Pancreas (tissue), 10 donors: ENCODE data around the gene RBM38. TPM values are rescaled to one million over a fixed set of nuclear protein-coding genes. Genes with fewer than 3 reads are reported as not detected.
"Not testable (repeated sequence)": the region's sequence is repeated elsewhere in the genome, so short reads cannot be mapped to it uniquely, and the experiment has no call there.

ENCODE experiments used
- ATAC-seq, 4 donors: fragments of 200-7000 bp; cut with Tn5 transposase; one replicate each; pipeline versions ENCODE4 v1.8.0 to v1.9.1; 2020; ENCODE audit warnings: mild to moderate bottlenecking in 4 of 4, moderate library complexity in 4 of 4
- DNase-seq, 6 donors: peaks; one replicate each; pipeline ENCODE4 v3.0.0-alpha.2; 2020
- FAIRE-seq: peaks from 2 replicates; lab custom pipeline; 2012; peaks lifted over from hg19 to GRCh38; lab: Jason Lieb, UNC
- H3K27ac ChIP-seq, 4 donors: fragments of 200-600 bp; sonication (generic); 1 replicate in 3 of 4; 2 replicates in 1 of 4; pipeline versions ENCODE4 v1.5.0 to v1.8.0; 2020
- H3K27me3 ChIP-seq, 4 donors: fragments of 200-600 bp; one replicate each; pipeline ENCODE4 v1.8.0; 2021
- H3K36me3 ChIP-seq, 3 donors: fragments of 200-600 bp; sonication (generic) in 1 of 3; one replicate each; pipeline versions ENCODE4 v1.5.0 to v1.8.0; 2020 to 2021
- H3K4me1 ChIP-seq, 3 donors: fragments of 200-600 bp; one replicate each; pipeline ENCODE4 v1.8.0; 2021
- H3K4me3 ChIP-seq, 4 donors: fragments of 200-600 bp; sonication (generic) in 2 of 4; one replicate each; pipeline versions ENCODE4 v1.5.0 to v1.8.0; 2020 to 2021
- H3K9me3 ChIP-seq, 4 donors: fragments of 200-600 bp; one replicate each; pipeline ENCODE4 v1.8.0; 2021
- WGBS, 2 donors: extraction: QIAGEN DNeasy Blood & Tissue Kit; methylation state at CpG; one replicate each; pipeline ENCODE4 v1.1.7; 2013; 5-methylcytosine and 5-hydroxymethylcytosine counted together
- intact Hi-C, 3 donors: fragments of 100-400 bp; cut with DNase I; formaldehyde crosslinking; loops; one replicate each; pipeline versions ENCODE4 v1.11.1 to v1.14.2; 2022
- polyA plus RNA-seq, 2 donors: library from polyadenylated mRNA; stranded (reverse); fragments of 200-250 nt; gene quantifications; one replicate each; pipeline ENCODE4 v1.2.3, GENCODE V29; 2013
- total RNA-seq, 6 donors: library from RNA; stranded (reverse); fragmentation: NEBNext Ultra II Directional in 4 of 6; extraction: Animal tissue kit (Norgen Biotek cat#: 25700) in 4 of 6; gene quantifications; one replicate each; pipeline versions ENCODE4 v1.2.1 to v1.2.4, GENCODE V29; 2021 to 2023
- TF ChIP-seq, protein P1 (sequence below), 4 donors: fragments of 200-600 bp; sonication (generic) in 3 of 4; IDR thresholded peaks; one replicate each; pipeline versions ENCODE4 v1.5.0 to v1.8.0; 2021; ENCODE audit warnings: antibody characterized with exemption in 4 of 4
- donor health status: healthy with polysubstance abuse.
- donor health status: DM: no; HTN: no; CAD: no; lungs with moderate emphysema.
- donor health status: DM: no; HTN: no; CAD: no.
- donor health status: control.
- donor health status: control.
- donor health status: Bipolar disorder and iron deficiency.
- donor health status: DM: yes; HTN: yes; CAD: no.
- donor health status: DM: no; HTN: no; CAD: no.
- donor health status: DM: no; HTN: no; CAD: no.
- donor health status: DM: yes; HTN: yes; CAD: no.

RBM38 gene
- total and polyA plus RNA-seq, 8 donors: 3.9 to 13.1 (median 6.2) TPM

DNA sequence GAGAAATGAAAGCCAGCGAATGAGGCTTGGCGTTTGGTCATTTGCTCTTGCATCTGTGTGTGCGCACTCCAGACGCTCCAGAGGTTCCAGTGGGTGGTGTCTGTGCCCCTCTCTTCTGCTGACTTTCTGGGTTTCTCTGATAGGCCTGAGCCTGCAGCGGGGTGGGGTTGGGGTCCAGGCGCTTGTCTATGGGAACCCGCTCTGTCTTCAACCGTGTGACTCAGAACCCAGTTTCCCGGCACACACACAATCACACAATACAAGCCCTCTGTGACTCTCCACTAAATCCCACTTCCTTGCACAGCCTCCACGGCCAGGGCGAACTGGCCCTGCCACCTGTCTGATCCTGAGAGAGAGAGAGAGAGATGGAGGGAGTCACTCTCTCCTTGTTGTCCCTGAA is 24.6 kb downstream of the RBM38 start:
- no peak overlapping the region for H3K4me3 ChIP-seq
- no peaks in the 10 kb centered on the region for H3K27me3 ChIP-seq
- no peaks in the 10 kb centered on the region for H3K9me3 ChIP-seq
- 86 to 93% methylated on average over 11 of the region's 11 CpGs for WGBS, 2 donors
- TF ChIP-seq, protein P1, sequence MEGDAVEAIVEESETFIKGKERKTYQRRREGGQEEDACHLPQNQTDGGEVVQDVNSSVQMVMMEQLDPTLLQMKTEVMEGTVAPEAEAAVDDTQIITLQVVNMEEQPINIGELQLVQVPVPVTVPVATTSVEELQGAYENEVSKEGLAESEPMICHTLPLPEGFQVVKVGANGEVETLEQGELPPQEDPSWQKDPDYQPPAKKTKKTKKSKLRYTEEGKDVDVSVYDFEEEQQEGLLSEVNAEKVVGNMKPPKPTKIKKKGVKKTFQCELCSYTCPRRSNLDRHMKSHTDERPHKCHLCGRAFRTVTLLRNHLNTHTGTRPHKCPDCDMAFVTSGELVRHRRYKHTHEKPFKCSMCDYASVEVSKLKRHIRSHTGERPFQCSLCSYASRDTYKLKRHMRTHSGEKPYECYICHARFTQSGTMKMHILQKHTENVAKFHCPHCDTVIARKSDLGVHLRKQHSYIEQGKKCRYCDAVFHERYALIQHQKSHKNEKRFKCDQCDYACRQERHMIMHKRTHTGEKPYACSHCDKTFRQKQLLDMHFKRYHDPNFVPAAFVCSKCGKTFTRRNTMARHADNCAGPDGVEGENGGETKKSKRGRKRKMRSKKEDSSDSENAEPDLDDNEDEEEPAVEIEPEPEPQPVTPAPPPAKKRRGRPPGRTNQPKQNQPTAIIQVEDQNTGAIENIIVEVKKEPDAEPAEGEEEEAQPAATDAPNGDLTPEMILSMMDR (IDR thresholded peaks at IDR 0.05): no peak
- DNase-seq (no peak), FAIRE-seq (no peak), ATAC-seq (no peak)
- intact Hi-C loops: no loop called here
- H3K36me3 ChIP-seq: no peaks in the 10 kb centered on the region
- no peak overlapping the region for H3K27ac ChIP-seq
- H3K4me1 ChIP-seq: no peaks in the 10 kb centered on the region

DNA sequence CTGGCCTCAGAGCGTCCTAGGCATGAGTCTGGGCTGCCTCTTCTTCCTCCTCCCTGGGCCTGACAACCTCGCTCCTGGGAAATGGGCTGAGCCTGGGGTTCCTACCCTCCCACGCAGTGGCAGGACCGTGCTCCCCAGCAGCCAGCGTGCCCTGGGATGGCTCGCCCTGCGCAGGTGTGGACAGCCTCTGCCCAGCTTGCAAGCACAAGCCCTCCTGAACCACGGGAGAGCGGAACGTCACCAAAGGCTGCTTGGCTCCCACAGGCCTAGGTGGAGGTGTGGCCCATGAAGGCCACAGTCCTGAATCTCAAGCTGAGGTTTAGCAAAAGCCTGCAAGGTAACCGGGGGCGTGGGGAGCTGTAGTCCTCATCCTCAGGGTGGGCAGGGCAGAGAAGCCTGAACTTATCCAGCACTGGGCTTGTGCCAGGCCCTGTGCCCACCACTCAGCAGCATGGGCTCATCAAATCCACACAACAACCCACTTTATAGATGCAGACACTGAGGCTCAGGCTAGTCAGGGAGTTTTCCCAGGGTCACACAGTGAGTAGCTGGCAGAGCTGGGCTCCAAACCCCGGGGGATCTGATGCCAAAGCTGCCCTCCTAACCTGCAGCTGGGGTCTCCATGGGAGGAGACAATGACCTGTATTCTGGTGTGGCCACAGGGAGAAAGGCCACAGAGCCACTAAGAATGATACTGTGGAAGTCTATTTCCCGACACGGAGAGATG is 25.3 kb downstream of the RBM38 start:
- ATAC-seq (no peak), DNase-seq (peak in 2 of 6 donors; percentile 5 to 53), FAIRE-seq (no peak)
- 82 to 92% methylated on average over 15 of the region's 15 CpGs for WGBS, 2 donors
- H3K4me3 ChIP-seq: no peak overlapping the region
- intact Hi-C loops: no loop called here
- no peaks in the 10 kb centered on the region for H3K9me3 ChIP-seq
- H3K27me3 ChIP-seq: no peaks in the 10 kb centered on the region
- H3K4me1 ChIP-seq: no peaks in the 10 kb centered on the region
- TF ChIP-seq, protein P1 (IDR thresholded peaks at IDR 0.05): no peak
- H3K27ac ChIP-seq: no peak overlapping the region
- no peaks in the 10 kb centered on the region for H3K36me3 ChIP-seq

DNA sequence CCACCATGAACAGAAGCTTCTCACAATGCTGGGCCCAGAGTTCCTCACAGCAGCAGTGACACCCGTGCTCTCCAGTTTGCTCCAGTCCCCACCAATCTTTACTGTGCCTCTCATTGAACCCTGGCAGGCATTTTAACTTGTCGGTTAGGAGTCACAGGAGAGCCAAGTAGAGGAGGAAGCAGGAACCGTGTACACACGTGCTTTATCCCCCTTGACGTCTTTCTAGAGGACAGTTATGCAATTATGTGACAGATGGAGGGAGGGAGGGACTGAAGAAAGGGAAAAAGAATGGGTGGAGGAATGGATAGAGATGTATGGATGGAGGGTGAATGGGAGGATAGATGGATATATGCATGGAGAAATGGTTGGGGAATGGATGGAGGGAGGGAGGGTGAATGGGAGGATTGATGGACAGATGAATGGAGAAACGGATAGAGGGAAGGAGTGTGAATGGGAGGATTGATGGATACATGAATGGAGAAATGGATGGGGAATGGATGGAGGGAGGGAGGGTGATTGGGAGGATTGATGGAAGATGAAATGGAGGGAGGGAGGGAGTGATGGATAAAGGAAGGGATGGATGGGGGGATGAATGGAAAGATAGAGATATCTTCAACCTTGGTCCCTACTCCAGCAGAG is 26.0 kb downstream of the RBM38 start:
- intact Hi-C loops: no loop called here
- FAIRE-seq: no peak
- Histone ChIP-seq H3K27ac (no peak overlapping the region), H3K36me3 (no peaks in the 10 kb centered on the region), H3K9me3 (no peaks in the 10 kb centered on the region), H3K4me3 (no peak overlapping the region), H3K27me3 (no peaks in the 10 kb centered on the region), H3K4me1 (no peaks in the 10 kb centered on the region)
- no peak for DNase-seq
- 32 to 33% methylated on average over 6 of the region's 6 CpGs for WGBS, 2 donors
- no peak for ATAC-seq
- TF ChIP-seq, protein P1 (IDR thresholded peaks at IDR 0.05): no peak

DNA sequence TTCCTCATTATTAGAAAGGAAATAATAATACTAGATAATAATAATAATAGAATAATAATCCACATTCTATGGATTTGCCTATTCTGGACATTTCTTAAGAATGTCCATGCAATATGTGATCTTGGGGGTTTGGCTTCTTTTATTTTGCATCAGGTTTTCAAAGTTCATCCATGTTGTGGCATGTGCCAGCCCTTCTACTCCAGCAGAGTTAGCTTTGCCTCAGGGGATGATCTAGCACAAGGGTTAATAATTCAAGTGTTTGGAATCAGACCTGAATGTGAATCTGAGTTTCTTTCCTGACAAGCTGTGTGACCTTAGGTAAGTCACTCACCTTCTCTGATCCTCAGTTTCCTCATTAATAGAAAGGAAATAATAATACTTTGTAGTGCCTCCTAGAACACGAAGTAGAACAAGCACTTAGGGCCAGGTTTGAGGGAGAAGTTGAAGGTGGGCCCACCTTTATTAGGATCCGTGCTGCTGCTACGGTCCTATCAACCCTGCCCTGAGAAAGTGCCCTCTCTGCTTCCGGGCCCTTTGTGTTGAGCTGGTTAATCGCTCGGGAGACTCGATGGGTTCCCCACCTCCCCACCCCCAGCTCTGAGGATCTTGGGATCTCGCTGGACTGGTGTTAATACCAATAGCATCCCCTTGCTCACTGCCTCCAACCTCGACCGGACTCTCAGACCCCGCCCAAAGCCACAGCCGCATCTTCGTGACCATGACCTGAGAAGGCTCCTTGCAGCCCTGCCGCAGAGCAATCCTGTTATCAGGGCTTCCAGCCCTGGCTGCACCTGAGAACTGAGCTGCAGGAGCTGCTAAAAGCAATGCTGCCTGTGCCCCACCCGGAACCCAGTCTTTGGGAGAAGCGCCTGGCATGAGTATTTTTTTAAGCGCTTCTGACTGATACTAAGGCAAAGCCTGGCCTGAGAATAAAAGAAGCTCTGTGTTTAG is 26.9 kb downstream of the RBM38 start:
- no peak for ATAC-seq
- 33 to 46% methylated on average over 17 of the region's 17 CpGs for whole genome bisulfite sequencing, 2 donors

DNA sequence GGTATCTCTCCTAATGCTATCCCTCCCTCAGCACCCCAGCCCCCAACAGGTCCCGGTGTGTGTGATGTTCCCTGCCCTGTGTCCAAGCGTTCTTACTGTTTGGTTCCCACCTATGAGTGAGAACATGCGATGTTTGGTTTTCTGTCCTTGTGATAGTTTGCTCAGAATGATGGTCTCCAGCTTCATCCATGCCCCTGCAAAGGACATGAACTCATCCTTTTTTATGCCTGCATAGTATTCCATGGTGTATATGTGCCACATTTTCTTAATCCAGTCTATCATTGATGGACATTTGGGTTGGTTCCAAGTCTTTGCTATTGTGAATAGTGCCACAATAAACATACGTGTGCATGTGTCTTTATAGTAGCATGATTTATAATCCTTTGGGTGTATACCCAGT is 28.3 kb downstream of the RBM38 start:
- DNase-seq, intact Hi-C loops: not testable (repeated sequence)
- WGBS, 2 donors: 81 to 91% methylated on average over 3 of the region's 4 CpGs

More for the DNA sequence above, 26.9 kb downstream of the RBM38 start:
- Histone ChIP-seq H3K36me3 (no peaks in the 10 kb centered on the region), H3K4me1 (no peaks in the 10 kb centered on the region), H3K9me3 (no peaks in the 10 kb centered on the region), H3K27ac (no peak overlapping the region), H3K27me3 (no peaks in the 10 kb centered on the region), H3K4me3 (no peak overlapping the region)
- FAIRE-seq: no peak
- intact Hi-C loops: no loop called here
- TF ChIP-seq, protein P1 (IDR thresholded peaks at IDR 0.05): no peak
- peak in 2 of 6 donors; percentile 6 to 27 for DNase-seq

More for the DNA sequence above, 28.3 kb downstream of the RBM38 start:
- not testable (repeated sequence) for H3K4me3 ChIP-seq, H3K27me3 ChIP-seq, FAIRE-seq, H3K27ac ChIP-seq, H3K9me3 ChIP-seq, H3K36me3 ChIP-seq, ATAC-seq, H3K4me1 ChIP-seq
